HepG2 (cell line): ENCODE results near the gene LMX1B. TPM values are rescaled to one million over a fixed set of nuclear protein-coding genes. Genes with fewer than 3 reads are reported as not detected.

ENCODE experiments used
- ATAC-seq: fragments of 200-7000 bp; cut with Tn5 transposase; 3 replicates; pipeline ENCODE4 v1.9.1; 2020; ENCODE audit warnings: mild to moderate bottlenecking, moderate library complexity
- BruUV-seq: library from RNA; stranded (reverse); fragments of 400-500 nt; replicated peaks from 2 replicates; lab custom pipeline; 2021; lab: Mats Ljungman, UMichigan
- CTCF ChIA-PET: fragments of 300-600 bp; formaldehyde crosslinking; extraction: SDS; loops from one replicate; lab custom pipeline; 2021; ENCODE audit warnings: low total read pairs, inconsistent platforms, low intra/inter-chr PET ratio; lab: Yijun Ruan, JAX
- POLR2A ChIA-PET: fragments of 350-600 bp; sonication (Branson Sonifier 250); formaldehyde crosslinking; loops from one replicate; lab custom pipeline; 2020; ENCODE audit warnings: antibody characterized with exemption, inconsistent platforms; lab: Yijun Ruan, JAX
- DNase-seq: peaks from one replicate; pipeline ENCODE4 v3.0.0-alpha.2; 2015; ENCODE audit warnings: low spot score
- FAIRE-seq: peaks from 3 replicates; lab custom pipeline; 2011; peaks lifted over from hg19 to GRCh38; lab: Jason Lieb, UNC
- H2AFZ ChIP-seq: one replicate; pipeline ENCODE4 v1.6.1; 2011; ENCODE audit warnings: low read length, inconsistent platforms
- H3K27ac ChIP-seq: fragments of 300-600 bp; 3 replicates; pipeline ENCODE4 v1.8.0; 2011; ENCODE audit warnings: mixed run types, mild to moderate bottlenecking, mixed read lengths, low read length, inconsistent platforms; ENCODE audit not compliant: insufficient read depth; ENCODE audit errors: extremely low read length
- H3K27me3 ChIP-seq, 2 experiments: fragments of 200-600 bp in 1 of 2; 2 replicates in 1 of 2; 3 replicates in 1 of 2; pipeline versions ENCODE4 v1.6.0 to v1.8.0; 2011; ENCODE audit warnings: low read length in 2 of 2, mild to moderate bottlenecking in 2 of 2, moderate library complexity in 2 of 2, inconsistent platforms in 1 of 2; ENCODE audit not compliant: insufficient read depth in 2 of 2, control insufficient read depth in 1 of 2
- H3K36me3 ChIP-seq, 2 experiments: fragments of 200-600 bp in 1 of 2; replicated peaks in 1 of 2; 2 replicates in 1 of 2; 3 replicates in 1 of 2; pipeline versions ENCODE4 v1.5.1 to v1.8.0; 2011; ENCODE audit warnings: low read length in 2 of 2, inconsistent platforms in 1 of 2; ENCODE audit not compliant: insufficient read depth in 2 of 2, control insufficient read depth in 1 of 2
- H3K4me1 ChIP-seq: 2 replicates; pipeline ENCODE4 v1.5.1; 2012; ENCODE audit warnings: low read length, inconsistent platforms; ENCODE audit not compliant: insufficient read depth
- H3K4me2 ChIP-seq: 2 replicates; pipeline ENCODE4 v1.6.0; 2011; ENCODE audit warnings: low read depth, low read length, inconsistent platforms
- H3K4me3 ChIP-seq, 3 experiments: fragments of 200-600 bp in 1 of 3; sonication (generic), shearing (Covaris generic) in 1 of 3; replicated peaks in 1 of 3; 2 replicates each; pipeline ENCODE4 v1.5.1; 2011 to 2016; ENCODE audit warnings: low read length in 3 of 3, inconsistent platforms in 2 of 3, low read depth in 2 of 3, mild to moderate bottlenecking in 2 of 3, control low read depth in 1 of 3, mixed read lengths in 1 of 3; ENCODE audit not compliant: insufficient read depth in 1 of 3
- H3K79me2 ChIP-seq: one replicate; pipeline ENCODE4 v1.6.1; 2011; ENCODE audit warnings: low read length, inconsistent platforms; ENCODE audit not compliant: insufficient read depth
- H3K9ac ChIP-seq: 2 replicates; pipeline ENCODE4 v1.6.0; 2011; ENCODE audit warnings: mild to moderate bottlenecking, low read depth, low read length, inconsistent platforms; ENCODE audit not compliant: insufficient read depth
- H3K9me3 ChIP-seq: 2 replicates; pipeline ENCODE4 v1.5.1; 2012; ENCODE audit warnings: mild to moderate bottlenecking, low read length
- H4K20me1 ChIP-seq: 2 replicates; pipeline ENCODE4 v1.6.0; 2011; ENCODE audit warnings: inconsistent platforms, mild to moderate bottlenecking, low read length, moderate library complexity; ENCODE audit not compliant: insufficient read depth
- MLLT10 ChIP-seq: sonication (generic); formaldehyde crosslinking; IDR thresholded peaks from 2 replicates; pipeline ENCODE4 v1.4.0; 2020; ENCODE audit warnings: missing genetic modification reagents
- TEAD2 ChIP-seq: sonication (generic); formaldehyde crosslinking; IDR thresholded peaks from 2 replicates; pipeline ENCODE4 v1.9.0; 2021; ENCODE audit warnings: missing genetic modification reagents
- ZEB1 ChIP-seq: IDR thresholded peaks from 2 replicates; pipeline ENCODE4 v1.6.1; 2012; ENCODE audit warnings: mild to moderate bottlenecking, low read depth, inconsistent platforms; ENCODE audit not compliant: insufficient replicate concordance
- ZNF142 ChIP-seq: sonication (generic); formaldehyde crosslinking; IDR thresholded peaks from 2 replicates; pipeline ENCODE4 v1.4.0; 2020; ENCODE audit warnings: missing genetic modification reagents
- WGBS: methylation state at CpG from one replicate; pipeline ENCODE4 v1.1.6; 2017; ENCODE audit warnings: low lambda C conversion rate; 5-methylcytosine and 5-hydroxymethylcytosine counted together
- in situ Hi-C: cut with HindIII; loops from 2 replicates; pipeline ENCODE4 v1.10.0; 2017; ENCODE audit warnings: low pct_unique_long_range_greater_than_20kb; ENCODE audit not compliant: extremely low pct_ligation_motif_present
- intact Hi-C: fragments of 100-400 bp; cut with micrococcal nuclease; formaldehyde crosslinking; loops from one replicate; pipeline ENCODE4 v1.10.0; 2022; ENCODE audit not compliant: unreplicated experiment
- polyA plus RNA-seq, 8 experiments: library from polyadenylated mRNA; depleted of rRNA in 3 of 8; stranded (reverse) in 7 of 8; unstranded in 1 of 8; fragments of >200 nt; fragmentation: Illumina TruSeq in 4 of 8; extraction: Trizol in 4 of 8; gene quantifications; 2 replicates each; pipeline versions ENCODE4 v1.2.1 to v1.2.3, GENCODE V29; 2011 to 2016; ENCODE audit warnings: low read depth in 4 of 8, missing spikeins in 1 of 8, mixed read lengths in 1 of 8; ENCODE audit not compliant: insufficient read depth in 1 of 8
- total RNA-seq, 5 experiments: library from RNA; depleted of rRNA; stranded (reverse); fragments of >200 nt; fragmentation: Illumina TruSeq; extraction: Trizol; gene quantifications; 2 replicates each; pipeline ENCODE4 v1.2.3, GENCODE V29; 2016; ENCODE audit warnings: low read depth in 1 of 5
- TF ChIP-seq, protein P1 (sequence below): sonication (generic); formaldehyde crosslinking; IDR thresholded peaks from 2 replicates; pipeline ENCODE4 v1.4.0; 2020; ENCODE audit warnings: missing genetic modification reagents
- TF ChIP-seq, protein P2 (sequence below): sonication (generic); formaldehyde crosslinking; IDR thresholded peaks from 2 replicates; pipeline ENCODE4 v1.4.0; 2020; ENCODE audit warnings: missing genetic modification reagents
- TF ChIP-seq, protein P3 (sequence below): IDR thresholded peaks from 2 replicates; pipeline ENCODE4 v1.6.1; 2016; ENCODE audit warnings: low read depth, control low read depth
- TF ChIP-seq, protein P4 (sequence below): conservative IDR thresholded peaks from 2 replicates; pipeline ENCODE4 v1.6.1; 2018; ENCODE audit warnings: missing genetic modification reagents

The LMX1B gene
- total and polyA plus RNA-seq, 2 of the 13 experiments (the other 11 are each of a cell fraction or from before 2014, with no cell fraction given) = not detected

DNA sequence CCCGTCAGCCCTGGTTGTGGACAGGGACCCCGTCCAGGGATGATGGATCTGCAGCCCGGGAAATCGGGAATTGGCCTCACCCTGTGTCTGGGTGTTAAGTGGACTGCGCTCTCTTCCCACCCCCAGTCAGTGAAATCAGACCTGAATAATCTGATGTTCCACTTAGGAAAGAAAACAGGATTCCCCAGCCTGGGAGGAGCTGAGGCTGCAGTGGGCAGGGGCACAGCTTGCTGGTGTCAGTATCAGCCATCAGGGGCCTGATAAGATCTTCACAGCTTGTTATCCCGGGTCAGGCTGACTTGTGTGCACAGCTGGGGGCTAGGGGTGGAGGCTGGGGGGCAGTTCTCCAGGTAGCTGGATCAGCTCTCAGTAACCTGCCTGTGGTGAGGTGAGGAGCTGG, 29.1 kb downstream of the LMX1B start (continued):
- TF ChIP-seq, protein P1, sequence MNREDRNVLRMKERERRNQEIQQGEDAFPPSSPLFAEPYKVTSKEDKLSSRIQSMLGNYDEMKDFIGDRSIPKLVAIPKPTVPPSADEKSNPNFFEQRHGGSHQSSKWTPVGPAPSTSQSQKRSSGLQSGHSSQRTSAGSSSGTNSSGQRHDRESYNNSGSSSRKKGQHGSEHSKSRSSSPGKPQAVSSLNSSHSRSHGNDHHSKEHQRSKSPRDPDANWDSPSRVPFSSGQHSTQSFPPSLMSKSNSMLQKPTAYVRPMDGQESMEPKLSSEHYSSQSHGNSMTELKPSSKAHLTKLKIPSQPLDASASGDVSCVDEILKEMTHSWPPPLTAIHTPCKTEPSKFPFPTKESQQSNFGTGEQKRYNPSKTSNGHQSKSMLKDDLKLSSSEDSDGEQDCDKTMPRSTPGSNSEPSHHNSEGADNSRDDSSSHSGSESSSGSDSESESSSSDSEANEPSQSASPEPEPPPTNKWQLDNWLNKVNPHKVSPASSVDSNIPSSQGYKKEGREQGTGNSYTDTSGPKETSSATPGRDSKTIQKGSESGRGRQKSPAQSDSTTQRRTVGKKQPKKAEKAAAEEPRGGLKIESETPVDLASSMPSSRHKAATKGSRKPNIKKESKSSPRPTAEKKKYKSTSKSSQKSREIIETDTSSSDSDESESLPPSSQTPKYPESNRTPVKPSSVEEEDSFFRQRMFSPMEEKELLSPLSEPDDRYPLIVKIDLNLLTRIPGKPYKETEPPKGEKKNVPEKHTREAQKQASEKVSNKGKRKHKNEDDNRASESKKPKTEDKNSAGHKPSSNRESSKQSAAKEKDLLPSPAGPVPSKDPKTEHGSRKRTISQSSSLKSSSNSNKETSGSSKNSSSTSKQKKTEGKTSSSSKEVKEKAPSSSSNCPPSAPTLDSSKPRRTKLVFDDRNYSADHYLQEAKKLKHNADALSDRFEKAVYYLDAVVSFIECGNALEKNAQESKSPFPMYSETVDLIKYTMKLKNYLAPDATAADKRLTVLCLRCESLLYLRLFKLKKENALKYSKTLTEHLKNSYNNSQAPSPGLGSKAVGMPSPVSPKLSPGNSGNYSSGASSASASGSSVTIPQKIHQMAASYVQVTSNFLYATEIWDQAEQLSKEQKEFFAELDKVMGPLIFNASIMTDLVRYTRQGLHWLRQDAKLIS (CRISPR knock-in tag) = no peak

DNA sequence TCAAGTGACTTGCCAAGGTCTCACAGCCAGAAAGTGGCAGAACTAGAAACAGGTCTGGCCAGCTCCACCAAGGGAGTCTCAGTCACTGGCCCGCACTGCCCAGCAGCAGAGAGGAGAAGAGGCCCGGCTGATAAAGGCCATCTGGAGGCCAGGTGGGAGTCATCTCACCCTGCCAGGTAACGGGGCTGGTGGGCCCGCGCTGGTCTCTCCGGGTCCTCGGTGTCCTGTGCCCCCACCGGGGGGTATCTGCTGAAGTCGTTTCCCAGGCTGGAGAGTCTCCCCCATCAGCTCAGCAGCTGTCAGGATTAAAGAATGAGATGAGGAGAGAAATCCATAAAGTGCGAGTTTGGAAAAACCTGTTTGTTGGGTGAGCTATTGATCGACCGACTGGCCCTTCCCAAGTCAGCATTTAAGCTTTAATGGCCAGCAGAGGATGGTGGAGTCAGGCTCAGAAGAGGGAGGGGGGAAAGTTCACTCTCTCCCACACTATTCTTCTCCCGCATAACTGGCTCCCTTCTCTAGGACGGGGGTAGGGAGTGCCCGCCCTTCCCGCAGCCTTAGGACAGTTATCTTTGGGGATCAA, 30.3 kb downstream of the LMX1B start:
- in situ Hi-C loops (no loop called here), intact Hi-C loops (no loop called here)
- CTCF ChIA-PET = no interaction called here
- H3K9ac ChIP-seq = no peak overlapping the region
- no peak overlapping the region for H3K4me2 ChIP-seq
- peaks cover 32 to 99% of the 10 kb centered on the region in 2 experiments for H3K27me3 ChIP-seq
- 3% methylated on average over 13 of the region's 16 CpGs for WGBS
- POLR2A ChIA-PET = no interaction called here
- BruUV-seq = no TSS peak
- H3K36me3 ChIP-seq = no peaks in the 10 kb centered on the region
- ATAC-seq (no peak), DNase-seq (no peak), FAIRE-seq (no peak)
- no peaks in the 10 kb centered on the region for H3K79me2 ChIP-seq
- H3K27ac ChIP-seq = no peak overlapping the region
- H4K20me1 ChIP-seq = no peaks in the 10 kb centered on the region
- no peak overlapping the region for H3K4me3 ChIP-seq
- no peaks in the 10 kb centered on the region for H3K9me3 ChIP-seq
- H2AFZ ChIP-seq = no peak overlapping the region
- H3K4me1 ChIP-seq = no peaks in the 10 kb centered on the region
- TF ChIP-seq ZNF142 (no peak), TEAD2 (CRISPR knock-in tag) (no peak), ZEB1 (no peak), MLLT10 (no peak)
- TF ChIP-seq, protein P2, sequence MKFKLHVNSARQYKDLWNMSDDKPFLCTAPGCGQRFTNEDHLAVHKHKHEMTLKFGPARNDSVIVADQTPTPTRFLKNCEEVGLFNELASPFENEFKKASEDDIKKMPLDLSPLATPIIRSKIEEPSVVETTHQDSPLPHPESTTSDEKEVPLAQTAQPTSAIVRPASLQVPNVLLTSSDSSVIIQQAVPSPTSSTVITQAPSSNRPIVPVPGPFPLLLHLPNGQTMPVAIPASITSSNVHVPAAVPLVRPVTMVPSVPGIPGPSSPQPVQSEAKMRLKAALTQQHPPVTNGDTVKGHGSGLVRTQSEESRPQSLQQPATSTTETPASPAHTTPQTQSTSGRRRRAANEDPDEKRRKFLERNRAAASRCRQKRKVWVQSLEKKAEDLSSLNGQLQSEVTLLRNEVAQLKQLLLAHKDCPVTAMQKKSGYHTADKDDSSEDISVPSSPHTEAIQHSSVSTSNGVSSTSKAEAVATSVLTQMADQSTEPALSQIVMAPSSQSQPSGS = no peak
- TF ChIP-seq, protein P3, sequence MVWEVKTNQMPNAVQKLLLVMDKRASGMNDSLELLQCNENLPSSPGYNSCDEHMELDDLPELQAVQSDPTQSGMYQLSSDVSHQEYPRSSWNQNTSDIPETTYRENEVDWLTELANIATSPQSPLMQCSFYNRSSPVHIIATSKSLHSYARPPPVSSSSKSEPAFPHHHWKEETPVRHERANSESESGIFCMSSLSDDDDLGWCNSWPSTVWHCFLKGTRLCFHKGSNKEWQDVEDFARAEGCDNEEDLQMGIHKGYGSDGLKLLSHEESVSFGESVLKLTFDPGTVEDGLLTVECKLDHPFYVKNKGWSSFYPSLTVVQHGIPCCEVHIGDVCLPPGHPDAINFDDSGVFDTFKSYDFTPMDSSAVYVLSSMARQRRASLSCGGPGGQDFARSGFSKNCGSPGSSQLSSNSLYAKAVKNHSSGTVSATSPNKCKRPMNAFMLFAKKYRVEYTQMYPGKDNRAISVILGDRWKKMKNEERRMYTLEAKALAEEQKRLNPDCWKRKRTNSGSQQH (CRISPR knock-in tag) = no peak
- TF ChIP-seq, protein P4, sequence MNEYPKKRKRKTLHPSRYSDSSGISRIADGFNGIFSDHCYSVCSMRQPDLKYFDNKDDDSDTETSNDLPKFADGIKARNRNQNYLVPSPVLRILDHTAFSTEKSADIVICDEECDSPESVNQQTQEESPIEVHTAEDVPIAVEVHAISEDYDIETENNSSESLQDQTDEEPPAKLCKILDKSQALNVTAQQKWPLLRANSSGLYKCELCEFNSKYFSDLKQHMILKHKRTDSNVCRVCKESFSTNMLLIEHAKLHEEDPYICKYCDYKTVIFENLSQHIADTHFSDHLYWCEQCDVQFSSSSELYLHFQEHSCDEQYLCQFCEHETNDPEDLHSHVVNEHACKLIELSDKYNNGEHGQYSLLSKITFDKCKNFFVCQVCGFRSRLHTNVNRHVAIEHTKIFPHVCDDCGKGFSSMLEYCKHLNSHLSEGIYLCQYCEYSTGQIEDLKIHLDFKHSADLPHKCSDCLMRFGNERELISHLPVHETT (CRISPR knock-in tag) = no peak
